OCI-LY3 (cell line): Measurements from ENCODE around the gene SAPCD1.

Experiments used
- H2AFZ ChIP-seq: fragments of 200-600, 300-600 bp; shearing (Covaris generic); 2 replicates; pipeline ENCODE4 v1.6.0; 2014; ENCODE audit warnings: antibody characterized with exemption, low read depth, low read length
- H3K27ac ChIP-seq: fragments of 200-600, 300-600 bp; sonication (generic); 2 replicates; pipeline ENCODE4 v1.5.1; 2014; ENCODE audit warnings: mild to moderate bottlenecking, low read length, moderate library complexity, mixed read lengths
- H3K27me3 ChIP-seq: fragments of 200-600, 300-600 bp; sonication (generic); 2 replicates; pipeline ENCODE4 v1.6.1; 2014; ENCODE audit warnings: low read depth, low read length, mixed read lengths
- H3K36me3 ChIP-seq: fragments of 200-600, 300-600 bp; sonication (generic); replicated peaks from 2 replicates; pipeline ENCODE3; 2014; ENCODE audit warnings: low read depth, low read length, mixed read lengths
- H3K4me1 ChIP-seq: fragments of 300-600, 200-600 bp; sonication (generic); 2 replicates; pipeline ENCODE4 v1.6.1; 2014; ENCODE audit warnings: low read length, mixed read lengths
- H3K4me2 ChIP-seq: fragments of 200-600, 300-600 bp; sonication (generic); 2 replicates; pipeline ENCODE4 v1.6.1; 2014; ENCODE audit warnings: low read length, mixed read lengths
- H3K4me3 ChIP-seq: fragments of 300-600, 200-600 bp; sonication (generic); 2 replicates; pipeline ENCODE4 v1.5.1; 2014; ENCODE audit warnings: antibody characterized with exemption, mild to moderate bottlenecking, low read length, moderate library complexity
- H3K79me2 ChIP-seq: fragments of 300-600, 200-600 bp; shearing (Covaris generic); 2 replicates; pipeline ENCODE4 v1.6.1; 2014; ENCODE audit warnings: mild to moderate bottlenecking, low read length, mixed read lengths
- H3K9ac ChIP-seq: fragments of 300-600, 200-600 bp; shearing (Covaris generic); 2 replicates; pipeline ENCODE4 v1.6.0; 2014; ENCODE audit warnings: mild to moderate bottlenecking, low read length, moderate library complexity
- H3K9me3 ChIP-seq: fragments of 200-600, 300-600 bp; shearing (Covaris generic); 2 replicates; pipeline ENCODE4 v1.6.1; 2014; ENCODE audit warnings: low read length, mixed read lengths; ENCODE audit not compliant: insufficient read depth
- H4K20me1 ChIP-seq: fragments of 200-600, 300-600 bp; sonication (generic); 2 replicates; pipeline ENCODE4 v1.6.1; 2016; ENCODE audit warnings: low read length, mixed read lengths; ENCODE audit not compliant: insufficient read depth
- CTCF ChIP-seq: fragments of 200-600, 300-600 bp; sonication (generic); IDR thresholded peaks from 2 replicates; pipeline ENCODE4 v1.5.1; 2014; ENCODE audit warnings: antibody characterized with exemption, low read length, low read depth
- EZH2phosphoT487 ChIP-seq: fragments of 200-600 bp; shearing (Covaris generic); IDR thresholded peaks from 2 replicates; pipeline ENCODE4 v1.6.1; 2018; ENCODE audit warnings: antibody characterized with exemption, mixed run types, low read depth

Gene SAPCD1

GRCh38 chr6:31778193-31778592 is 15.7 kb downstream of the SAPCD1 start:
- H3K9ac ChIP-seq, result no peak overlapping the region
- no peak overlapping the region for H3K4me3 ChIP-seq
- peaks cover 7% of the 10 kb centered on the region for H3K4me1 ChIP-seq
- TF ChIP-seq EZH2phosphoT487 (no peak), CTCF (no peak)
- H3K4me2 ChIP-seq, result no peak overlapping the region
- H3K27ac ChIP-seq, result no peak overlapping the region
- H3K9me3 ChIP-seq, result no peaks in the 10 kb centered on the region
- no peaks in the 10 kb centered on the region for H3K79me2 ChIP-seq
- no peak overlapping the region for H2AFZ ChIP-seq
- H4K20me1 ChIP-seq, result no peaks in the 10 kb centered on the region
- no peaks in the 10 kb centered on the region for H3K27me3 ChIP-seq
- peaks cover 10% of the 10 kb centered on the region for H3K36me3 ChIP-seq

GRCh38 chr6:31778999-31779885 is 16.8 kb downstream of the SAPCD1 start:
- Histone ChIP-seq H2AFZ (no peak overlapping the region), H3K4me1 (peaks cover 7% of the 10 kb centered on the region), H3K4me2 (no peak overlapping the region), H3K79me2 (no peaks in the 10 kb centered on the region), H3K9me3 (no peaks in the 10 kb centered on the region), H4K20me1 (no peaks in the 10 kb centered on the region), H3K36me3 (peaks cover 13% of the 10 kb centered on the region), H3K27ac (no peak overlapping the region), H3K27me3 (no peaks in the 10 kb centered on the region), H3K4me3 (no peak overlapping the region), H3K9ac (no peak overlapping the region)
- TF ChIP-seq CTCF, result no peak
- TF ChIP-seq EZH2phosphoT487, result no peak

GRCh38 chr6:31779908-31780307 is 17.5 kb downstream of the SAPCD1 start:
- no peak overlapping the region for H3K27ac ChIP-seq

More at GRCh38 chr6:31779908-31780307, 17.5 kb downstream of the SAPCD1 start:
- H3K27me3 ChIP-seq, result no peaks in the 10 kb centered on the region
- H4K20me1 ChIP-seq, result no peaks in the 10 kb centered on the region
- H2AFZ ChIP-seq, result no peak overlapping the region
- no peaks in the 10 kb centered on the region for H3K9me3 ChIP-seq
- no peak overlapping the region for H3K9ac ChIP-seq
- H3K79me2 ChIP-seq, result no peaks in the 10 kb centered on the region
- peaks cover 19% of the 10 kb centered on the region for H3K36me3 ChIP-seq
- no peak overlapping the region for H3K4me2 ChIP-seq
- H3K4me1 ChIP-seq, result peaks cover 7% of the 10 kb centered on the region
- no peak overlapping the region for H3K4me3 ChIP-seq
- no peak for TF ChIP-seq EZH2phosphoT487
- TF ChIP-seq CTCF, result no peak
